H1 (cell line): Measurements from ENCODE around the gene CCBE1. TPM values are rescaled to one million over a fixed set of nuclear protein-coding genes. Genes with fewer than 3 reads are reported as not detected.

Experiments used
- CTCF ChIA-PET: fragments of 300-600 bp; sonication (Branson Sonifier 250); formaldehyde crosslinking; loops from one replicate; lab custom pipeline; 2021; ENCODE audit not compliant: partially characterized antibody; lab: Charles Lee
- POLR2A ChIA-PET: fragments of 300-600 bp; sonication (Branson Sonifier 250); formaldehyde crosslinking; loops from one replicate; lab custom pipeline; 2021; ENCODE audit warnings: inconsistent platforms; ENCODE audit not compliant: partially characterized antibody; lab: Charles Lee
- DNase-seq, 2 experiments: peaks; one replicate each; pipeline versions ENCODE4 v3.0.0 to v3.0.0-alpha.2; 2010 to 2022; ENCODE audit warnings: low spot score in 2 of 2, low read depth in 1 of 2, mixed read lengths in 1 of 2
- FAIRE-seq: peaks from 2 replicates; lab custom pipeline; 2011; peaks lifted over from hg19 to GRCh38; lab: Jason Lieb, UNC
- H2AFZ ChIP-seq: 2 replicates; pipeline ENCODE4 v1.8.1; 2012; ENCODE audit warnings: low read length, inconsistent platforms
- H2AK5ac ChIP-seq: 2 replicates; pipeline ENCODE4 v1.6.1; 2013; ENCODE audit warnings: low read depth, low read length
- H2BK120ac ChIP-seq: replicated peaks from 2 replicates; pipeline ENCODE3; 2013; ENCODE audit warnings: low read depth, low read length, inconsistent platforms
- H2BK12ac ChIP-seq: 2 replicates; pipeline ENCODE4 v1.6.1; 2013; ENCODE audit warnings: low read depth, low read length
- H2BK15ac ChIP-seq: 2 replicates; pipeline ENCODE4 v1.6.1; 2013; ENCODE audit warnings: low read length
- H2BK20ac ChIP-seq: 2 replicates; pipeline ENCODE4 v1.6.1; 2013; ENCODE audit warnings: low read length
- H2BK5ac ChIP-seq: 2 replicates; pipeline ENCODE4 v1.6.1; 2013; ENCODE audit warnings: low read depth, low read length
- H3K14ac ChIP-seq: 2 replicates; pipeline ENCODE4 v1.6.1; 2013; ENCODE audit warnings: inconsistent platforms; ENCODE audit not compliant: insufficient read length
- H3K18ac ChIP-seq: 2 replicates; pipeline ENCODE4 v1.6.1; 2013; ENCODE audit warnings: low read length; ENCODE audit errors: extremely low read depth
- H3K23ac ChIP-seq: 2 replicates; pipeline ENCODE4 v1.6.1; 2013; ENCODE audit warnings: inconsistent platforms; ENCODE audit not compliant: insufficient read length
- H3K23me2 ChIP-seq: 2 replicates; pipeline ENCODE4 v1.6.1; 2013; ENCODE audit warnings: low read depth, low read length
- H3K27ac ChIP-seq: 2 replicates; pipeline ENCODE4 v1.6.1; 2011; ENCODE audit warnings: low read depth, low read length, inconsistent platforms
- H3K27me3 ChIP-seq, 4 experiments: replicated peaks in 1 of 4; 1 replicate in 1 of 4; 2 replicates in 3 of 4; pipeline versions ENCODE4 v1.6.1 to v1.8.1; 2011 to 2013; ENCODE audit warnings: low read length in 3 of 4, mild to moderate bottlenecking in 3 of 4, inconsistent platforms in 2 of 4, mixed read lengths in 2 of 4, moderate library complexity in 1 of 4; ENCODE audit not compliant: control insufficient read depth in 3 of 4, insufficient read depth in 3 of 4; ENCODE audit errors: extremely low read depth in 1 of 4
- H3K36me3 ChIP-seq, 4 experiments: 2 replicates each; pipeline versions ENCODE4 v1.6.1 to v1.8.1; 2011 to 2013; ENCODE audit warnings: mild to moderate bottlenecking in 4 of 4, low read length in 3 of 4, moderate library complexity in 2 of 4, control low read depth in 1 of 4, inconsistent platforms in 1 of 4; ENCODE audit not compliant: insufficient read depth in 4 of 4, control insufficient read depth in 2 of 4
- H3K4ac ChIP-seq: replicated peaks from 2 replicates; pipeline ENCODE3; 2013; ENCODE audit warnings: low read length, low read depth, mixed read lengths, inconsistent platforms; ENCODE audit not compliant: insufficient read length
- H3K4me1 ChIP-seq, 4 experiments: replicated peaks in 1 of 4; 1 replicate in 1 of 4; 2 replicates in 3 of 4; pipeline versions ENCODE4 v1.6.1 to v1.8.1; 2011 to 2013; ENCODE audit warnings: low read length in 3 of 4, inconsistent platforms in 2 of 4, mixed read lengths in 1 of 4; ENCODE audit not compliant: insufficient read depth in 4 of 4, control insufficient read depth in 3 of 4
- H3K4me2 ChIP-seq, 2 experiments: 2 replicates each; pipeline versions ENCODE4 v1.6.1 to v1.8.1; 2011 to 2013; ENCODE audit warnings: low read depth in 2 of 2, low read length in 2 of 2, control low read depth in 1 of 2, inconsistent platforms in 1 of 2, mild to moderate bottlenecking in 1 of 2; ENCODE audit not compliant: insufficient read depth in 1 of 2
- H3K4me3 ChIP-seq, 4 experiments: fragments of 200-600, 300-600 bp in 1 of 4; sonication (generic), shearing (Covaris generic), sonication (Bioruptor Twin) in 1 of 4; 2 replicates each; pipeline versions ENCODE4 v1.5.1 to v1.8.1; 2011 to 2016; ENCODE audit warnings: low read length in 4 of 4, low read depth in 3 of 4, control low read depth in 2 of 4, inconsistent platforms in 2 of 4, mild to moderate bottlenecking in 2 of 4, mixed read lengths in 1 of 4, moderate library complexity in 1 of 4; ENCODE audit not compliant: insufficient read depth in 2 of 4; ENCODE audit errors: extremely low read depth in 1 of 4
- H3K56ac ChIP-seq: replicated peaks from 2 replicates; pipeline ENCODE3; 2013; ENCODE audit warnings: low read depth, mild to moderate bottlenecking, mixed read lengths, low read length, inconsistent platforms; ENCODE audit not compliant: insufficient read length
- H3K79me1 ChIP-seq: 2 replicates; pipeline ENCODE4 v1.6.1; 2013; ENCODE audit warnings: low read depth, low read length, control low read depth
- H3K79me2 ChIP-seq, 2 experiments: 2 replicates each; pipeline versions ENCODE4 v1.6.1 to v1.8.1; 2012 to 2013; ENCODE audit warnings: low read length in 2 of 2, mild to moderate bottlenecking in 2 of 2, inconsistent platforms in 1 of 2; ENCODE audit not compliant: insufficient read depth in 2 of 2, control insufficient read depth in 1 of 2
- H3K9ac ChIP-seq, 4 experiments: replicated peaks in 1 of 4; 1 replicate in 1 of 4; 2 replicates in 3 of 4; pipeline versions ENCODE4 v1.6.1 to v1.8.1; 2011 to 2013; ENCODE audit warnings: low read depth in 3 of 4, low read length in 3 of 4, control low read depth in 2 of 4, mild to moderate bottlenecking in 2 of 4, moderate library complexity in 2 of 4, inconsistent platforms in 1 of 4; ENCODE audit errors: extremely low read depth in 1 of 4
- H3K9me3 ChIP-seq, 2 experiments: 2 replicates each; pipeline versions ENCODE4 v1.6.1 to v1.8.1; 2012 to 2013; ENCODE audit warnings: mild to moderate bottlenecking in 2 of 2, moderate library complexity in 2 of 2, control low read depth in 1 of 2, inconsistent platforms in 1 of 2, low read depth in 1 of 2, low read length in 1 of 2, mixed read lengths in 1 of 2; ENCODE audit not compliant: insufficient read depth in 2 of 2
- H4K20me1 ChIP-seq, 2 experiments: replicated peaks in 1 of 2; 2 replicates each; pipeline versions ENCODE3 to v1.8.1; 2011 to 2013; ENCODE audit warnings: inconsistent platforms in 2 of 2, low read length in 2 of 2, mild to moderate bottlenecking in 1 of 2; ENCODE audit not compliant: insufficient read depth in 2 of 2, control insufficient read depth in 1 of 2
- H4K5ac ChIP-seq: 2 replicates; pipeline ENCODE4 v1.6.1; 2013; ENCODE audit warnings: low read length, low read depth, mixed read lengths, inconsistent platforms; ENCODE audit not compliant: insufficient read length
- H4K8ac ChIP-seq: 2 replicates; pipeline ENCODE4 v1.8.0; 2013; ENCODE audit warnings: mild to moderate bottlenecking, moderate library complexity, low read length, inconsistent platforms; ENCODE audit not compliant: insufficient read depth; ENCODE audit errors: extremely low read depth
- H4K91ac ChIP-seq: replicated peaks from 2 replicates; pipeline ENCODE3; 2013; ENCODE audit warnings: low read length, mixed read lengths, inconsistent platforms; ENCODE audit not compliant: insufficient read length
- FOSL1 ChIP-seq: IDR thresholded peaks from 2 replicates; pipeline ENCODE4 v1.6.1; 2011; ENCODE audit warnings: mild to moderate bottlenecking, low read depth, low read length, moderate library complexity; ENCODE audit not compliant: insufficient read depth
- HDAC6 ChIP-seq: IDR thresholded peaks from one replicate; pipeline ENCODE4 v1.7.1; 2012; ENCODE audit warnings: low read depth, mild to moderate bottlenecking, inconsistent platforms, low read length, moderate library complexity
- JUN ChIP-seq: IDR thresholded peaks from 2 replicates; pipeline ENCODE4 v1.6.1; 2011; ENCODE audit warnings: low read depth, mild to moderate bottlenecking, improper control_type of control experiment, low read length
- POLR2A ChIP-seq, 2 experiments: IDR thresholded peaks; 1 replicate in 1 of 2; 2 replicates in 1 of 2; pipeline ENCODE4 v1.6.1; 2011; ENCODE audit warnings: low read depth in 2 of 2, low read length in 2 of 2, mild to moderate bottlenecking in 2 of 2; ENCODE audit errors: control extremely low read depth in 1 of 2
- SIN3A ChIP-seq, 2 experiments: IDR thresholded peaks in 1 of 2; conservative IDR thresholded peaks in 1 of 2; 2 replicates each; pipeline ENCODE4 v1.6.1; 2011 to 2012; ENCODE audit warnings: low read length in 2 of 2, improper control_type of control experiment in 1 of 2, low read depth in 1 of 2, mild to moderate bottlenecking in 1 of 2
- SIRT6 ChIP-seq: IDR thresholded peaks from one replicate; pipeline ENCODE4 v1.7.1; 2012; ENCODE audit warnings: low read length, inconsistent platforms
- SIX5 ChIP-seq: IDR thresholded peaks from 2 replicates; pipeline ENCODE4 v1.6.1; 2011; ENCODE audit warnings: mild to moderate bottlenecking, low read depth, low read length
- TAF7 ChIP-seq: optimal IDR thresholded peaks from 2 replicates; pipeline ENCODE3; 2011; ENCODE audit warnings: low read depth, mild to moderate bottlenecking, inconsistent platforms, low read length, moderate library complexity, borderline replicate concordance
- TBP ChIP-seq: IDR thresholded peaks from 2 replicates; pipeline ENCODE4 v1.6.1; 2011; ENCODE audit warnings: low read depth, low read length, improper control_type of control experiment
- YY1 ChIP-seq: IDR thresholded peaks from 2 replicates; pipeline ENCODE4 v1.6.1; 2011; ENCODE audit warnings: low read depth, mild to moderate bottlenecking, low read length
- WGBS, 2 experiments: shearing (Covaris generic) in 1 of 2; methylation state at CpG; one replicate each; pipeline versions ENCODE4 v1.1.6 to v1.1.7; 2013 to 2015; ENCODE audit warnings: low lambda C conversion rate in 2 of 2, mixed read lengths in 2 of 2, inconsistent platforms in 1 of 2, low coverage in 1 of 2, missing lambda C conversion rate in 1 of 2; ENCODE audit not compliant: insufficient replicate concordance in 2 of 2, insufficient coverage in 1 of 2, insufficient read length in 1 of 2; ENCODE audit errors: extremely low coverage in 1 of 2, missing lambda C conversion rate in 1 of 2; 5-methylcytosine and 5-hydroxymethylcytosine counted together
- polyA plus RNA-seq, 7 experiments: library from polyadenylated mRNA; depleted of rRNA in 3 of 7; stranded (reverse) in 5 of 7; unstranded in 2 of 7; fragments of >200 nt in 5 of 7; fragments of 200-250 nt in 2 of 7; gene quantifications; 1 replicate in 5 of 7; 2 replicates in 1 of 7; 4 replicates in 1 of 7; pipeline versions ENCODE4 v1.2.1 to v1.2.3, GENCODE V29; 2011 to 2013; ENCODE audit warnings: missing spikeins in 2 of 7, mixed read lengths in 2 of 7
- total RNA-seq: library from RNA; stranded (reverse); fragmentation: NEBNext Ultra II Directional; extraction: Animal tissue kit (Norgen Biotek cat#: 25700); gene quantifications from 2 replicates; pipeline ENCODE4 v1.2.1, GENCODE V29; 2021

Gene CCBE1
- total and polyA plus RNA-seq, 2 of the 8 experiments (the other 6 are each of a cell fraction or from before 2014, with no cell fraction given): 2.1 to 2.6 TPM

DNA sequence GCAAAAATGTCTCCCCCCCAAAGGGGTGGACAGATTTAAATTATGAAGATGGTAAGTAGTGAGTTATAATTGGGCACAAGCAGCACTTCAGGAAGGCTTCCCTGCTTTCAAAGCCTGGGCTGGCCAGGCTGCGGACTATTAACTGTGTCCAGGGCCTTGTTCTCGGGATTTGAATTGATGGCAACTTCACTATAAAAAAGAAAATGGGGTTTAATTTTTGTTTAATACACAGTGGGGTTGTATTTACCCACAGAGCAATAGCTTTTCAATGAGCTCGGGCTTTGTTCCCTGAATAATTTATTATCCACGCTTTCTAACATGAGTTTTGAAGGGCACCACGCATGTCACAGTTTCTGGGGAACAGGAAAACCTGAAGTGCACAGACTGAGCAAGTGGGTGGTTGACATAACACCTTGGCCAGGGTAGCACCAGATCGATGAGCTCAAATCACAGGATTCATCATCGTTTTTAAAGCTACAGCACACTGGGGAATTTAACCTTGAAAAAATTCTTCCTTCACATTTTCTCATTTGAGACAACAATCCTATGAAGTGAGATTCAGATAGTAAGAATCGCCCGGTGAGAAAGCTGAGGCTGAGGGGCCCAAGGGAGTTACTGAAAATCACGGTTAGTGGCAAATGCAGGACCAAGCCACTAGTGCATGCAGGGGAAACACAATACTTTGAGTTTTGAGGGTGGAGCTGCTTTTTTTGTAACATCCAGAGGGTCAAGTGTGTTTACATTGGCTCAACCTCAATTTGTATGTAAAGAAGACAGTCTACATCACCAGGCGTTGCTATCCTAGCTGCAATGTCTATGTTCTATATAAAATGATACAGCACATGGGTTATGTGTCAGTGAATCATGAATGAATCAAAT lies 309.3 kb downstream of the CCBE1 start:
- Histone ChIP-seq H3K56ac (no peak overlapping the region), H4K8ac (no peak overlapping the region), H3K23me2 (no peaks in the 10 kb centered on the region), H2AK5ac (no peak overlapping the region), H3K9ac (no peak overlapping the region), H2BK15ac (no peak overlapping the region), H3K4me1 (peaks cover 0 to 3% (median 2%) of the 10 kb centered on the region in 4 experiments; a peak in 2 of 7 replicates), H2BK5ac (no peak overlapping the region), H2BK120ac (no peak overlapping the region), H3K23ac (no peak overlapping the region), H3K79me1 (no peaks in the 10 kb centered on the region), H3K4ac (no peak overlapping the region), H2AFZ (no peak overlapping the region), H4K5ac (no peak overlapping the region), H2BK20ac (no peak overlapping the region), H3K4me3 (no peak overlapping the region), H3K4me2 (peak overlapping the region in 1 of 2 experiments; percentile 22; a peak in 1 of 4 replicates), H4K91ac (no peak overlapping the region), H3K27me3 (peaks cover 0 to 18% (median 4%) of the 10 kb centered on the region in 4 experiments; a peak in 5 of 7 replicates), H3K27ac (no peak overlapping the region), H3K36me3 (no peaks in the 10 kb centered on the region), H3K14ac (no peak overlapping the region), H3K18ac (no peak overlapping the region), H2BK12ac (no peak overlapping the region), H3K9me3 (no peaks in the 10 kb centered on the region; a peak in 1 of 4 replicates), H4K20me1 (no peaks in the 10 kb centered on the region), H3K79me2 (no peaks in the 10 kb centered on the region)
- no peak for TF ChIP-seq TAF7
- no peak for TF ChIP-seq YY1
- TF ChIP-seq SIX5: no peak
- no peak for TF ChIP-seq SIN3A (conservative IDR thresholded peaks at IDR 0.05 in 1 of 2, IDR thresholded peaks at IDR 0.05 in 1 of 2; ENCODE audit: low read depth in 1 of 2, low read length in 2 of 2)
- TF ChIP-seq HDAC6: no peak
- no peak for TF ChIP-seq TBP
- TF ChIP-seq JUN: no peak
- no peak for TF ChIP-seq POLR2A (IDR thresholded peaks at IDR 0.05; ENCODE audit: control extremely low read depth in 1 of 2, low read depth in 2 of 2, low read length in 2 of 2)
- TF ChIP-seq FOSL1: no peak
- TF ChIP-seq SIRT6: no peak
- DNase-seq (no peak), FAIRE-seq (no peak)
- ChIA-PET CTCF (interaction anchor here (0.7 to 8.9 kb wide), 8 partner anchors 8 to 139 kb away, joined by 3 to 64 read pairs (median 3); no protein-coding TSS in a partner anchor), POLR2A (interaction anchor here (1.2 to 1.4 kb wide), 2 partner anchors 12 to 14 kb away, joined by 3 read pairs; no protein-coding TSS in a partner anchor)
- WGBS, 2 experiments: 89% methylated on average over 11 of the region's 11 CpGs; no CpG with 5 or more reads in 1 of the 2 experiments
